Vagina (tissue), 2 donors: ENCODE data around the gene CDC27.

Experiments used
- CTCF ChIP-seq, 3 experiments: fragments of 450-650 bp in 2 of 3; fragments of 200-600 bp in 1 of 3; sonication (generic) in 1 of 3; IDR thresholded peaks; one replicate each; pipeline ENCODE4 v1.5.1; 2017 to 2019; ENCODE audit warnings: antibody characterized with exemption in 3 of 3, mild to moderate bottlenecking in 2 of 3, moderate library complexity in 2 of 3
- POLR2A ChIP-seq, 2 donors: fragments of 450-650 bp; IDR thresholded peaks; one replicate each; pipeline ENCODE4 v1.6.1; 2017; ENCODE audit warnings: antibody characterized with exemption in 2 of 2, mild to moderate bottlenecking in 2 of 2, moderate library complexity in 2 of 2

DNA sequence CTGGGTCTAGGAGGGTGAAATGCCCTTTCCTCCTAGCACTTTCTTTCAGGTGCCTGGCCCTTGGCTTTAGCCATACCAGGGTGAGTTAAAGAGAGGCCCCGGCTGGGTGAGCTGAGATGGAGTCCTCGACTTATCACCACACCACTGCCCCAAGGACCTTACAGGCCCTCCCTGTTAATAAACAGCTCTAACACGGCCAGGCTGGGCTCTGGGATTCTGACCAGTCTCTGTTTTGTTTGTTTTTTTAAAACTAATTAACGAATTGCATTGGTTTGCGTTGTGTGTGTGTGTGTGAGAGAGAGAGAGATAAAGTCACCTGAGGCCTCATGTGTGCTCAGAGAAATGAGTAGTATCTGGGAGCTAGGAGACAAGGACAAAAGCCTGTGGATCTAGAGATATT lies 34.4 kb upstream of the CDC27 start:
- TF ChIP-seq CTCF (IDR thresholded peaks at IDR 0.05) (no peak), POLR2A (IDR thresholded peaks at IDR 0.05) (no peak)
